T-cell (primary cell): ENCODE results near the gene KDM5A. TPM values are rescaled to one million over a fixed set of nuclear protein-coding genes. Genes with fewer than 3 reads are reported as not detected.

Experiments used
- ATAC-seq, 4 experiments: fragments of 200-7000 bp in 3 of 4; fragments of 150-1000 bp in 1 of 4; cut with Tn5 transposase; replicated peaks in 1 of 4; 1 replicate in 3 of 4; 2 replicates in 1 of 4; pipeline ENCODE4 v1.10.0; 2021; ENCODE audit warnings: moderate library complexity in 3 of 4, mild to moderate bottlenecking in 2 of 4, moderate number of reproducible peaks in 1 of 4
- CTCF ChIA-PET, 2 donors: fragments of 300-600 bp; sonication (Branson Sonifier 250); formaldehyde crosslinking; loops; one replicate each; lab custom pipeline; 2022; ENCODE audit warnings: antibody characterized with exemption in 2 of 2; lab: Charles Lee
- POLR2A ChIA-PET, 2 donors: fragments of 300-600 bp; sonication (Branson Sonifier 250); formaldehyde crosslinking; loops; one replicate each; lab custom pipeline; 2022; ENCODE audit warnings: antibody characterized with exemption in 2 of 2; lab: Charles Lee
- DNase-seq, 35 experiments: peaks; one replicate each; pipeline versions ENCODE4 v3.0.0 to v3.0.0-alpha.2; 2013 to 2023
- H3K27ac ChIP-seq: one replicate; pipeline ENCODE4 v1.5.1; 2013; ENCODE audit warnings: low read length
- H3K27me3 ChIP-seq, 2 experiments: replicated peaks in 1 of 2; 1 replicate in 1 of 2; 2 replicates in 1 of 2; pipeline versions ENCODE4 v1.6.1 to v1.7.0; 2013; ENCODE audit warnings: low read length in 1 of 2, mixed read lengths in 1 of 2; ENCODE audit not compliant: control insufficient read depth in 2 of 2, insufficient read depth in 2 of 2; ENCODE audit errors: extremely low read depth in 1 of 2
- H3K36me3 ChIP-seq, 2 donors: 1 replicate in 1 of 2; 2 replicates in 1 of 2; pipeline versions ENCODE4 v1.6.1 to v1.7.0; 2013; ENCODE audit warnings: low read length in 1 of 2; ENCODE audit not compliant: control insufficient read depth in 2 of 2, insufficient read depth in 1 of 2; ENCODE audit errors: extremely low read depth in 1 of 2
- H3K4me1 ChIP-seq, 2 experiments: 1 replicate in 1 of 2; 2 replicates in 1 of 2; pipeline versions ENCODE4 v1.6.1 to v1.7.0; 2013; ENCODE audit warnings: low read length in 2 of 2, mixed read lengths in 1 of 2; ENCODE audit not compliant: insufficient read depth in 2 of 2, control insufficient read depth in 1 of 2; ENCODE audit errors: extremely low read depth in 1 of 2
- H3K4me3 ChIP-seq, 2 donors: 1 replicate in 1 of 2; 2 replicates in 1 of 2; pipeline versions ENCODE4 v1.5.1 to v1.7.0; 2013; ENCODE audit warnings: mild to moderate bottlenecking in 2 of 2, low read length in 1 of 2, moderate library complexity in 1 of 2; ENCODE audit not compliant: control insufficient read depth in 1 of 2; ENCODE audit errors: extremely low read depth in 1 of 2
- H3K9me3 ChIP-seq: 2 replicates; pipeline ENCODE4 v1.7.0; 2013
- H3K27ac Mint-ChIP-seq, 2 donors: one replicate each; pipeline ENCODE4 v1.8.0; 2020 to 2021; ENCODE audit warnings: mild to moderate bottlenecking in 2 of 2, mixed read lengths in 2 of 2
- H3K27me3 Mint-ChIP-seq, 2 donors: one replicate each; pipeline ENCODE4 v1.8.0; 2021 to 2022; ENCODE audit warnings: mixed read lengths in 2 of 2
- H3K36me3 Mint-ChIP-seq: one replicate; pipeline ENCODE4 v1.8.0; 2021; ENCODE audit warnings: mixed read lengths
- H3K4me1 Mint-ChIP-seq, 3 donors: one replicate each; pipeline ENCODE4 v1.8.0; 2020 to 2022; ENCODE audit warnings: mixed read lengths in 3 of 3, mild to moderate bottlenecking in 1 of 3
- H3K4me3 Mint-ChIP-seq, 3 donors: one replicate each; pipeline ENCODE4 v1.8.0; 2020 to 2022; ENCODE audit warnings: mild to moderate bottlenecking in 3 of 3, mixed read lengths in 3 of 3, moderate library complexity in 3 of 3
- H3K9me3 Mint-ChIP-seq, 3 donors: one replicate each; pipeline ENCODE4 v1.8.0; 2020 to 2022; ENCODE audit warnings: mixed read lengths in 3 of 3
- WGBS: methylation state at CpG from one replicate; pipeline ENCODE4 v1.1.5; 2013; ENCODE audit warnings: missing lambda C conversion rate; ENCODE audit not compliant: insufficient coverage; 5-methylcytosine and 5-hydroxymethylcytosine counted together
- total RNA-seq, 35 experiments: library from RNA in 6 of 35; stranded (reverse) in 6 of 35; fragments of 120-200 nt in 1 of 35; gene quantifications; one replicate each; pipeline versions ENCODE4 v1.2.1 to v1.2.4 and lab custom pipeline; 2013 to 2026

KDM5A gene
- total RNA-seq, 5 donors from 2014 or later (not counting 1 experiment from before 2014, with no cell fraction given), result 126 to 157 (median 142) TPM

GRCh38 chr12:252636-253035 is 136.5 kb downstream of the KDM5A start:
- CTCF ChIA-PET, result no interaction called here
- Mint-ChIP-seq H3K36me3 (no peaks in the 10 kb centered on the region), H3K4me3 (no peak overlapping the region), H3K27ac (no peak overlapping the region), H3K4me1 (no peaks in the 10 kb centered on the region), H3K27me3 (peaks cover 36 to 46% of the 10 kb centered on the region in 2 donors), H3K9me3 (peaks cover 0 to 6% (median 4%) of the 10 kb centered on the region in 3 donors)
- ATAC-seq (no peak), DNase-seq (no peak)
- POLR2A ChIA-PET, result no interaction called here
- Histone ChIP-seq H3K27ac (no peak overlapping the region), H3K9me3 (no peaks in the 10 kb centered on the region), H3K27me3 (peaks cover 0 to 33% of the 10 kb centered on the region in 2 experiments), H3K4me3 (no peak overlapping the region), H3K4me1 (no peaks in the 10 kb centered on the region), H3K36me3 (no peaks in the 10 kb centered on the region)
- WGBS, result no CpG with 5 or more reads among the region's 5 CpGs

GRCh38 chr12:247271-247670 is 141.8 kb downstream of the KDM5A start:
- CTCF ChIA-PET, result interaction anchor here in 1 of 2 donors (0.7 kb wide), 1 partner anchor 75 kb away, joined by 3 read pairs; no protein-coding TSS in a partner anchor

GRCh38 chr12:243381-243780 is 145.7 kb downstream of the KDM5A start:
- Histone ChIP-seq H3K27me3 (peaks cover 0 to 15% of the 10 kb centered on the region in 2 experiments), H3K4me1 (no peaks in the 10 kb centered on the region), H3K27ac (no peak overlapping the region), H3K4me3 (no peak overlapping the region), H3K9me3 (no peaks in the 10 kb centered on the region), H3K36me3 (no peaks in the 10 kb centered on the region)
- ATAC-seq, result no peak
- H3K36me3 Mint-ChIP-seq, result no peaks in the 10 kb centered on the region
- ChIA-PET POLR2A (no interaction called here), CTCF (no interaction called here)
- WGBS, result 43% methylated on average over 2 of the region's 4 CpGs
- no peak for DNase-seq
- H3K27ac Mint-ChIP-seq, result no peak overlapping the region
- H3K9me3 Mint-ChIP-seq, result peaks cover 3 to 19% (median 14%) of the 10 kb centered on the region in 3 donors
- no peaks in the 10 kb centered on the region for H3K4me1 Mint-ChIP-seq
- H3K27me3 Mint-ChIP-seq, result peaks cover 26 to 31% of the 10 kb centered on the region in 2 donors
- no peak overlapping the region for H3K4me3 Mint-ChIP-seq

More at GRCh38 chr12:247271-247670, 141.8 kb downstream of the KDM5A start:
- H3K4me3 ChIP-seq, result no peak overlapping the region
- WGBS, result no CpG with 5 or more reads among the region's 3 CpGs
- Mint-ChIP-seq H3K4me3 (no peak overlapping the region), H3K9me3 (peaks cover 3 to 19% (median 14%) of the 10 kb centered on the region in 3 donors), H3K4me1 (no peaks in the 10 kb centered on the region), H3K36me3 (no peaks in the 10 kb centered on the region), H3K27me3 (peaks cover 14 to 21% of the 10 kb centered on the region in 2 donors), H3K27ac (no peak overlapping the region)
- no peaks in the 10 kb centered on the region for H3K36me3 ChIP-seq
- peaks cover 0 to 13% of the 10 kb centered on the region in 2 experiments for H3K27me3 ChIP-seq
- H3K4me1 ChIP-seq, result no peaks in the 10 kb centered on the region
- POLR2A ChIA-PET, result no interaction called here
- ATAC-seq, result no peak
- no peak overlapping the region for H3K27ac ChIP-seq
- no peak for DNase-seq
- no peaks in the 10 kb centered on the region for H3K9me3 ChIP-seq

DNA sequence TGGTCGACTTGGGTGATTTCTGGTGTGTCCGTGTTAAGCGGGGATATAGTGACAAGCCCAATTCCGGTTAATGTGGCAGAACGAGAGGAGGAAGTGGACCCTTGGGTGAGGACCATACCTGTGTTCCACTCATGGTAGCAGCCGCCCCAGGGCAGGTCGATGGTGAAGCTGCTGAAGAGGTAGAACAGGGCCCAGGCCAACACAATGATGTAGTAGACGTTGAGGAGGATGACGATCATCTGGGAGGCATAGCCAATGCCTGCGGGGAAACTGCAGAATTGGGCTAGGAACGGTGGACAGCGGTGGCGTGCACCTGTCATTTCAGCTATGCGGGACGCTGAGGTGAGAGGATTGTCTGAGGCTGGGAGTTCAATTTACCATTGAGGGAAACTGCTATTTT is 146.6 kb downstream of the KDM5A start:
- Mint-ChIP-seq H3K9me3 (peaks cover 3 to 12% (median 10%) of the 10 kb centered on the region in 3 donors), H3K36me3 (no peaks in the 10 kb centered on the region), H3K4me1 (no peaks in the 10 kb centered on the region), H3K4me3 (no peak overlapping the region), H3K27ac (no peak overlapping the region), H3K27me3 (peaks cover 26 to 33% of the 10 kb centered on the region in 2 donors)
- Histone ChIP-seq H3K9me3 (no peaks in the 10 kb centered on the region), H3K27ac (no peak overlapping the region), H3K36me3 (no peaks in the 10 kb centered on the region), H3K27me3 (peaks cover 0 to 18% of the 10 kb centered on the region in 2 experiments), H3K4me3 (no peak overlapping the region), H3K4me1 (no peaks in the 10 kb centered on the region)
- DNase-seq, result no peak
- 86% methylated on average over 10 of the region's 15 CpGs for WGBS
- ChIA-PET POLR2A (no interaction called here), CTCF (no interaction called here)
- ATAC-seq, result no peak

- no peak overlapping the region for H3K27ac ChIP-seq
- H3K4me1 ChIP-seq, result no peaks in the 10 kb centered on the region
- Mint-ChIP-seq H3K4me1 (no peaks in the 10 kb centered on the region), H3K27me3 (peaks cover 26 to 33% of the 10 kb centered on the region in 2 donors), H3K4me3 (no peak overlapping the region), H3K27ac (no peak overlapping the region), H3K9me3 (peaks cover 3 to 8% (median 8%) of the 10 kb centered on the region in 3 donors), H3K36me3 (peaks cover 3% of the 10 kb centered on the region)
- DNase-seq, result no peak
- ATAC-seq, result no peak
- no peak overlapping the region for H3K4me3 ChIP-seq
- H3K27me3 ChIP-seq, result peaks cover 0 to 25% of the 10 kb centered on the region in 2 experiments
- ChIA-PET POLR2A (no interaction called here), CTCF (no interaction called here)
- H3K9me3 ChIP-seq, result no peaks in the 10 kb centered on the region
- no CpG with 5 or more reads among the region's 9 CpGs for WGBS
- H3K36me3 ChIP-seq, result no peaks in the 10 kb centered on the region
Measured at GRCh38 chr12:241266-241665, 147.9 kb downstream of the KDM5A start.

DNA sequence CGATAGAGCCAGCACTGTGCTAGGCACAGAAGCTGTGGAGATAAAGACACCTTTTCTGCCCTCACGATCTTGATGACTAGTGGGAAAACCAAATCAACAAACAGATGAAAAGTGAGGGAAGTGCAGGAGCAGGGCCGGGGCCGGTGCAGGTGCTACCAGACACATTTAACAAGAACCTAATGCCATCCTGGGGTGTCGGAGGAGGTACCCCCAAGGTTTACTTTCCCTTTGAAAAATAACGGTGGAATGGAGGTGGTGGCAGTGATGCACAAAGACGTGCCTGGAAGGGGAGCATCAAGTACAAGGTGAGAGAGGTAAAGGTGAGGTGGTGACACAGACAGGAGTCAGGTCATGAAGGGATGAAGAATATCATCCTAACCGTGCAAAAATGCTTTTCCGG is 148.6 kb downstream of the KDM5A start:
- H3K4me1 ChIP-seq, result no peaks in the 10 kb centered on the region
- no peaks in the 10 kb centered on the region for H3K9me3 ChIP-seq
- ChIA-PET CTCF (no interaction called here), POLR2A (no interaction called here)
- no peak overlapping the region for H3K27ac Mint-ChIP-seq
- no peak for ATAC-seq
- DNase-seq, result no peak
- peaks cover 6 to 15% (median 12%) of the 10 kb centered on the region in 3 donors for H3K9me3 Mint-ChIP-seq
- H3K27me3 Mint-ChIP-seq, result peaks cover 26 to 33% of the 10 kb centered on the region in 2 donors
- no peaks in the 10 kb centered on the region for H3K4me1 Mint-ChIP-seq
- H3K36me3 ChIP-seq, result no peaks in the 10 kb centered on the region
- no peak overlapping the region for H3K4me3 Mint-ChIP-seq
- peaks cover 0 to 25% of the 10 kb centered on the region in 2 experiments for H3K27me3 ChIP-seq
- WGBS, result 93% methylated on average over 5 of the region's 9 CpGs
- no peak overlapping the region for H3K27ac ChIP-seq
- H3K36me3 Mint-ChIP-seq, result peaks cover 8% of the 10 kb centered on the region
- H3K4me3 ChIP-seq, result no peak overlapping the region
